ENCODE results near the gene RHOXF2B.
"Not testable (repeated sequence)": the region's sequence is repeated elsewhere in the genome, so short reads cannot be mapped to it uniquely, and the experiment has no call there.

Gene RHOXF2B

DNA sequence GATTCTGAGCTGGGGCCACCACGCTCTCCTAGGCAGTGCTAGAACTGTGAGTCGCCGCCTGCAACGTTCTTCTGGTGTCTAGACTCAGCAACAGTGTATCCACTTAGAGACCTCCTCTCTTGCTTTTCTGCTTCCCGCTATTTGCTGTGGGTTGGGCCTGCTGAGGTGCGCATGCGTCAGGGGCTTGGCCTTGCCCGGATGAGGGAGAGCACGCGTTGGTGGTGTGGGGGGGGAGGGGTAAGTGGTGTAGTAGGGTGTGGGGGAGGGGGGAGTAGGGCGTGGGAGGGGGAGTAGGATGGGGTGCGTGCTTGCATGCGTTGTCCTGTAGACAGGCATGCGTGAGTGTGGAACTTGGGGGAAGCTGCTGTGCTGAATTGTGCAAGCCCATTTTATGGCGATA, at the start of gene RHOXF2B:
Gene RHOXF2B (minus strand): TSS at position 101 of the 400 bp plus-strand sequence. CDS start 138 bp downstream, outside the sequence.
- FAIRE-seq = not testable (repeated sequence)

DNA sequence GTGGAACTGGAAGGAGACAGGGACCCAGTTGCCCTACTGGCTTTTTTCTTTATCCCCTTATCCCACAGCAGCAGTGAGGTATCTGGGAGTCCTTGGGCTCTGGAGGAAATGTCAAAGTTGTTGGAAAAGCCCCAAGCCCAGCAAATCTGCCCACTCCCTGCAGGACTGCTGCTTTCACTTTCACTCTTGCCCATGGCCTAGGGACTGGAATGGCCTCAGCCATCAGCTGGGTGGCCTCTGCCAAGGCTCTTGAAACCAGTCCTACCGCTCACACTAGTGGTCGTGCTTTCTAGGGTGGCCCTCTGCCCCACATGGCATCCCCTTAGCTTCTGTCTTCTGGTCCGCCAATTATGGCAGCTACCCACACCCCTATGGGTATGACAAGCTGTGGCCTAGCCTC, 48.0 kb upstream of the RHOXF2B start:
- FAIRE-seq = no peak

DNA sequence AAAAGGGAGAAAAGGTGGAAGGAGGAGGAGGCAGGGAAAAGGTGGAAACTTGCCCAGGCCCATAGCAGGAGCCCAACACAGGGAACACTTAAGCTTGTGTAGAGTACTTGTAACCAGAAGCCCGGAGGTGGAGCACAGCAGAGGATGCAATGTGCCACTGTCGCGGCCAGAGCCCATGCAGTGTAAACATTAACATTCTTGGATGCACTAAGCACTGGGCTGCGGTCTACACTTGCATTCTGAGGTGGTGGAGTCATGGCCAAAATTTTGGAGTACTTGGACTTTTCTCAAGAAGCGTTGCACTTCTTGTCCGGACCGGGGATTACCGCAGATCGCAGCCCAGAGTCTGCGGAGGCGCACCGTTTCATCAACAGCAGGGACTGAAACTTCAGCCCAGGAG, 42.7 kb upstream of the RHOXF2B start:
- FAIRE-seq = no peak

DNA sequence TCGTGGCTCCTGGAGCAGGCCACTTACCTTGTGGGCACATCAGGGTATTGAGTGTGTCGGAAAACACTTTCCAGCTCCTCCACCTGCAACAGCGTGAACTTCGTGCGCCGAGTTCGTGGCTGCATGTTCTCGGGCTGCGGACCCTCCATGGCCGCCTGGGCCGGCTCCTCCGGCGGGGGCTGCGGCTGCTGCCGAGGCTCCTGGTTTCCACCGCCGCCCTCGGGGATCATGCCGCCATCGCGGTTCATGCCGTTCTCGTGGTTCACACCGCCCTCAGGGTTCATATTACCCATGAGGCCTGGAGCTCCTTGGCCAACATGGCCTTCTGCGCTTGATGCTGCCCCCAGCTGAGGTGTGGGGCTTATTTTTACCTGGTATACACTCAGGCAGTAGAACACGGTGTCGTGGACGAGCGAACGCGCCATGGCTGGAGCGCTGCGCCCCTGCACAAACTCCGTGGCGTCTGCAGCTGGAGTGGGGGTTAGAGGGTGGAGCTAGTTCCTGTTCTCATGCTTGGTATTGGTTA, 38.0 kb upstream of the RHOXF2B start, which contains the start of gene RHOXF1:
Gene RHOXF1 (minus strand): TSS at position 476 of the 526 bp plus-strand sequence. CDS start 51 bp downstream, at position 425.
- FAIRE-seq = no peak

DNA sequence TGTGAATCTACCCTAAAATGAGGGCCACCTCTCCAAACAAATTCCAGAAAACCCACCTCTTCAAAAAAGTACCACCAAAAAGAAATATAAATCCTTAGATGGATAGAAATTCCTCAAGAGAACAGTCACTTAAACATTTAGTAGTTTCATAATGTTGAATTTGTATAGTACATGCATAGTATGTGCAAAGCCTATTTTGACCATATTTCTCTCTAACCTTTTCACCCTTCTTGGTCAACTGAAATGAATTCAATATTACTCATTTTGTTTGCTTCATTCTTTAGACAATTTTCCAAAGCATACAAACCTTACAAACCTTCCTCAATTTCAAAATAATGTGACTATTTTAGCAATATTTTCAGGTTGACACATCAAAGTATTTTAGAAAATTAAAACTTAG, 34.1 kb upstream of the RHOXF2B start:
- FAIRE-seq = peak; percentile 41

DNA sequence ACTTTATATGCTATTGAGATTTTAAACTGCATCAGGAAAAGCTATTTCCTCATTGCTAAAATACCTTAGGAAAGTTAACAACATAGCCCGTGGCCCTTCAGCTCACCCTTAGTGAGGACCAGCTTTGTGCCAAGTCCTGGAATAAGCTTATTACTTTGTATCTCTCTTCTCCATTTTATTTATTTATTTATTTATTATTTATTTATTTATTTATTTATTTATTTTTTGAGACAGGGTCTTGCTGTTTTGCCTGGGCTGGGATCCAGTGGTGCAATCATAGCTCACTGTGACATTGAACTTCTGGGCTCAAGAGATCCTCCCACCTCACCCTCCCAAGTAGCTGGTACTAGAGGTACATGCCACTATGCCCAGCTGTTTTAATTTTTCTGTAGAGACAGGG, 31.9 kb upstream of the RHOXF2B start:
- no peak for FAIRE-seq

DNA sequence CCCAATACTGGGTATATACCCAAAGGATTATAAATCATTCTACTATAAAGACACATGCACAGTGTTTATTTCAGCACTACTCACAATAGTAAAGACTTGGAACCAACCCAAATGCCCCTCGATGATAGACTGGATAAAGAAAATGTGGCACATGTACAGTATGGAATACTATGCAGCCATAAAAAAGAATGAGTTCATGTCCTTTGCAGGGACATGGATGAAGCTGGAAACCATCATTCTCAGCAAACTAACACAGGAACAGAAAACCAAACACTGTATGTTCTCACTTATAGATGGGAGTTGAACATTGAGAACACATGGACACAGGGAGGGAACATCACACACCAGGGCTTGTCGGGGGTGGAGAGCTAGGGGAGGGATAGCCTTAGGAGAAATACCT, 27.2 kb upstream of the RHOXF2B start:
- not testable (repeated sequence) for FAIRE-seq

DNA sequence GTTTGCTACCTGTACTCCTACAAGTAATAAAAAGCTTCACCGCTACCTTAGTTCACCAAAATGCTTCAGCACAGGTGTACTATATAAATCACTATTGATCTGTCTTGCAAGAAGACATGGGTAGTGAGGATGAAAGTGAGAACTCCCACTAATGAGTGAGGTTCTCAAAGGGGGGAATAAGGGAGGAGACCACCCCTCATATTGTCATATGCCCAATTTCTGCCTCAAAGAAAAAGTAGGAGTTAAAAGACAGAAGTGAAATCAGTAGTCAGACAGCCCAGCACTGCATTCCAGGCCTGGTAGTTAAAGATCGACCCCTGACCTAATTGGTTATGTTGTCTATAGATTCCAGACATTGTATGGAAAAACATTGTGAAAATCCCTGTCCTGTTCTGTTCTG, 23.6 kb upstream of the RHOXF2B start:
- FAIRE-seq = not testable (repeated sequence)

DNA sequence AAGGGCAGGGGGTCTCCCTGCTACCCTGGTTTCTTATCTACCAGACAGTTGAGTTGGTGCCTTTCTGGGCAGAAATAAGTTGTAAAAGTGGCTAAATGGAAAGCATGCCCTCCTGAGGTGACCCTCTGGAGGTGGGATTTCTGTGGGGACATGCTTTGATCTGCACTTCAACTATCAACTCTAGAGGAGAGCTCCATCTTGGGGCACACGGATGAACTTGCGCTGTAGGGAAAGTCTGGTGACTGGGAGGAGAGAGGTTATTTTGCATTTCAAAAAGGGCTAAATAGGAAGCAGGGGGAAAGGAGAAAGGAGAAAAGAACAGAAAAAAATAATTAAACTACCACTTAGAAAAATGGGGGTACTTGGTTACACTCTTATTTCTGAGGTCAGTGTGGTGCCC, 12.7 kb upstream of the RHOXF2B start:
- no peak for FAIRE-seq

DNA sequence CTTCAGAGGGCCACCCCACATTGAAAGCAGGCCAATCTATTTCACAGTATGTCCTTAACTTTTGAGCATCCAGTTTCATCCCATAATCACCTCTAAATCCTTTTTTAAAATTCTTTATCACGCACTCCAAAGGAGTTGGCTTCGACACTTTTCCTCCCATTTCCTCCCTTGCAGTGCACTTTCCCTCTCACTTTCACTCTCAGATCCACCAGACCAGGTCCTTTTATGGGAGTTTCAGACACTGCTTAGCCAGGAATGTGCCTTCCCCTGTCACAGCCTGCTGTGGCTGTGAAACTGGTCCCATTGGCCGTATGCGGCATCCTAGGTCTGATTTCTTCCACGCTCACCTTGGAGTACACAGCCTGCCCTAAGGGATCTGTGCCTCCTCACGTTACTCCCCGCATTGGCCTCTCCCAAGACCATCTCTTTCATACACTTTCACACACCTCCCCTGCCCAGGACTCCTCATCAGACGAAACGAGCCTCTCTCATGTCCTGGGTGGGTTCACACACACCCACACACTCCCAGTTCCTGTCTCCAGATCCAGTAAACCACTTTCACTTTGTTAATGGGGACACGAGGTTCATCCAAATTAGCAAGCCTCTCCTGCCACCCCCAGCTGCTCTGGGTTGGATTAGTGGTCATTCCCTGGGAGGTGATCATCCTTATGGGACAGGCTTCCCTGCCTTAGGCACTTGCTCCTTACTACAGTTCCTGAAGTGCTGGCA, 10.0 kb upstream of the RHOXF2B start:
- FAIRE-seq = no peak

DNA sequence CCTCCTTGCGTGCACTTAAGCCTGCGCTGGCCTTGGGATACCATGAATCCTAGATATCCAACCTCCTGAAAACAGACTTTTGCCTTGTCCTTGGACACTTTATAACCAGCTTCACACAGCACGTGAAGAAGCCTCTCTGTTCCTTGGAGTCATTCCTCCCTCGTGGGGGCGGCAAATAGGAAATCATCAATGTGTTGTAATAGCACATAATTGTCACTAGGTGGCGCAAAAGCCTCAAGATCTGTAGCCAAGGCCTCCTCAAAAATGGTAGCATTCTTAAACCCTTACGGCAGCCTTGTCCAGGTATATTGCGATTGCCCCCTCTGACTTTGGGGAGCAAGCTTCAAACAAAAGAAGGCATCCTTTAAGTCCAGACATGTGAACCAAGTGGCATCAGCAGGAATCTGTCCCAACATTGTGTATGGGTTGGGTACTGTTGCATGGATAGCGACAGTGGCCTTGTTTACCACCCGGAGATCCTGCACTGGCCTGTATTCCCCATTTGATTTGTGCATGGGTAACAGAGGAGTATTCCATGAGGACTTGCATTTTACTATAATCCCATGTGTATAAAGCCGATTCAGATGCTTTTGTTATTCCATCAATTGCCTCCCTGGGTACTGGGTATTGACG, 8.2 kb upstream of the RHOXF2B start:
- not testable (repeated sequence) for FAIRE-seq

DNA sequence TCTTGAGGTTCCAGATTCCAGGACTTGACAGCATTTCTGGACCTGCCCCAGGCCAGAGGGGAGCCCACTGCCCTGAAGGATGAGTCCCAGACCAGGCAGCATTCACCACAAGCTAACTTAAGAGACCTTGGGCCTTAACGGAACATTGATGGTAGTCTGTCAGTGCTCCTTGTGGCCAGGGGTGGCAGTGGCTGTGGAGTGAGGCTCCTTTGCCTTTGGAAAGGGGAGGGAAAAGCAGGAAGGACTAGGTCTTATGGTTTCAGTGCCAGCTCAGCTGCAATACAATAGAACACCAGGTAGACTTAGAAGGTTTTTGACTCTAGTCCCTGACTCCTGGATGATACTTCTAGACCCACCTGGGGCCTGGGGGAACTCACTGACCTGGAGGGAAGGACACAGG, 11.3 kb downstream of the RHOXF2B start:
- not testable (repeated sequence) for FAIRE-seq

DNA sequence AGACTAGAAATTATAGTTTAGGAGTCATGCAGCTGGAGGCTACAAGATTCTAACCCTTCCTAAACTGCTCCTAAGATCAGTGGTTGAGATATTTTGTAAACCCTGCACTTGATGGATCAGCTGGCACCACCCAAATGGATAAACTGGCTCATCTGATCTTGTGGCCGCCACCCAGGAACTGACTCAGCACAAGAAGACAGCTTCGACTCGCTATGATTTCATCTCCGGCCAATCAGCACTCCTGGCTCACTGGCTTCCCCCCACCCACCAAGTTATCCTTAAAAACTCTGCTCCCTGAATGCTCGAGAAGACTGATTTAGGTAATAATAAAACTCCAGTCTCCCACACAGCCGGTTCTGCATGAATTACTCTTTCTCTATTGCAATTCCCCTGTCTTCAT, 34.8 kb downstream of the RHOXF2B start:
- not testable (repeated sequence) for FAIRE-seq

DNA sequence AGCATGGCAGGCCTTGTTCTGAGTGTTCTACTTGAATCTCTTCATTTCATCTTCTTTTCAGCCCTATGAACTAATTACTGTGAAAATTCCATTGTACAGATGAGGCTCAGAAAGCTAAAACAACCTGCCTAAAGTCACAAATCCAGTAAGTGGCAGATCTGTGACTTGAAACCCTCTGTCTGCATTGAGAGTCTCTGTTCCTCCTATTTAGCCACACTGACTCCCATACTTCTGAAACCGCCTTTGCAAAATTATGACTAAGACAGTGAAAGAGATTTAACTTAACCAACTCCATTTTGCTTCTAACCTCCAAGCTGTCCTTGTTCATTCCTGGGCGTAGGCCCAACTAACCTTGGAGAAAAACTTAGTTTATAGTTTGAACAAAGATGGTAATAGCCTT, 35.2 kb downstream of the RHOXF2B start:
- FAIRE-seq = not testable (repeated sequence)

DNA sequence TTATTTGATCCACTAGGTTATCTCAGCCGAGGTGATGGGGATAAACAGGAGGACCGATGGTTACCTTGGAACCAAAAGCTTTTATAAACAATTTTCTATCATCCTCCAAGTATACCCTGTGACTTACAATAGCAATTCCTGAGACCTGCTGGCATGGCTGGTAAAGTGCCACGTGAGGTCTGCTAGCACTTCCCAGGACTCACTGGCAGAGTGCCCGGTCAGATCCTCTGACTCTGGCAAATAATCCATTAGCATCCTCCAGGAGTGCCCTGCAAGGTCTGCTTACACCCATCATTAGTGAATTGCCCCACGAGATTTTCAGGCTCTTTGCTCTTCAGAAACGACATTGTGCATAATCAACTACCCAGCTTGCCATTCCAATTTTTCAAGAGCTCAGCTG, 37.3 kb downstream of the RHOXF2B start:
- not testable (repeated sequence) for FAIRE-seq

DNA sequence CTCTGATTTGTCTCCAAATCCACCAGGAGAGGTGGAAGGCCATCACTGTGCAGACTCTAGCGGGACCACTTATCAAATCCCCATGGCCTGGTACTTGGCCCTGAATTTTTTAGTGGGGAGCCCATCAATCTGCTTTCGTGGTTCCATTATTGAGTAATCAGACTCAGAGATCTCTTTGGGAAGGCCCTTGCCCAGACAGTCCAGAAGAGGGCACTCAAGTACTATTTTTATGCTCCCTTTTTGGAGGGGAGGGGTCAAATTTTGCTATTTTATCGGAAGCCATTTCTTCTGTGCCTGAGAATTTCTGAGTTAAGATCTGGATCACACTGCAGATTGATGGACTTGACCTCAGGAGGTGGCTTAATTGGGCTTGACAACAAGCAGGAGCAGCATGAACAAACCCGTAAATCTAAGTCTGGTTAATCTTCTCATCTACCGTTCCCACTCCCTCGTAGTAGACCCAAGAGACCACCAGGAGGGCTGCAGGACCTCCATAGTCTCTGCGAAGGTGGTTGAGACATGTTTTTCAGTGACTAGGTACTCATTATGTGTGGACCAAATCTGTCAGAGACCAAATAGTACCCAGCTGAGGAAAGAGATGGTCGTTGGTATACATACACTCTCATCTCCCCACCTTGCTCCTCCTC, 38.3 kb downstream of the RHOXF2B start:
- FAIRE-seq = not testable (repeated sequence)

DNA sequence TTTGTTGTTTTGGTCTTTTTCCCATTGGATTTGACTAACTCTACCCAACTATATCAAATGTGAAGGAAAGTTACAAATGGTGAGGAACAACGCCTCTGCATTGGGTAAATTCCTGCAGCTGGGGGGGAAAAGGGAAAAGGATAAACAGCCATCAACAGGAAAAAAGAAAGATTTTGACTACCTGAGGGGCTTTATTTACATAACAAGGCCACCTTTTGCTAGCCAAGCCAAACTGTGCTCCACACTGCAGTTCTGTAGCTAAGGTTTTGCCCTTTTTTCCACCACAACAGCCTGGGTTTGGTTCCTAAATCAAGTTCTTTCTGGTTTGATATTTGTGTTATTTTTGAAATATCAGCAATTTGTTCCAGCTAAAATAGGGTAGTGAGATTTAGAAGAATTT, 40.8 kb downstream of the RHOXF2B start:
- FAIRE-seq = no peak

DNA sequence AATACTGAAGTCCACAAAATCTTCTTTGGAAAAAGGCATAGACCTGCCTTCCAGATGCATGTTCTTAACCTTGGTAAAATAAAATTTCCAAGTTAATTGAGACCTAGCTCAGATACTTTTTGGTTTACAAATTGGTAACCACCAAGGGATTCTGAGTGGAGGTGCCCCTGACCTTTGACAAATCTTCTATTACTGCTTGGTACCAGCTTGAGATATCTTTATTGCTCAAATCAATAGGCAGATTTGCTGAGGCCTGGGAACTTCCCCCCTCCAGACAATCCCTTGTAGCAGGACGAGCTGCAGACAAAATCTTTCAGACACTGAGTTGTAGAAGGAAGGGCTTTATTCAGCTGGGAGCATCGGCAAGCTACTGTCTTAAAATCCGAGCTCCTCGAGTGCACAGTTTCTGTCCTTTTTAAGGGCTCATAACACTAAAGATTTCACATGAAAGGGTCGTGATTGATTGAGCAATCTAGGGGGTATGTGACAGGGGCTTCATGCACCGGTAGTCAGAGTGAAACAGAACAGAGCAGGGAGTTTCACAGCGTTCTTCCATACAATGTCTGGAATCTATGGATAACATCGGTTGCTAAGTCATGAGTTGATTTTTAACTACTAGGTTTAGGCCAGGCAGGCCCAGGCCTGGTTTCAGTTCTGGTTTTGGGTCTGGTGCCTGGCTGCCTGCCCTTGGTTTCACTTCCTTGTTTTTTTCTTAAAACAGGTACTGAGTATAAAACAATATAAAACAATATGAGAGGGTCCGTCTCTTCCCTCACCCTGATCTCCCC, 41.8 kb downstream of the RHOXF2B start:
- FAIRE-seq = not testable (repeated sequence)

DNA sequence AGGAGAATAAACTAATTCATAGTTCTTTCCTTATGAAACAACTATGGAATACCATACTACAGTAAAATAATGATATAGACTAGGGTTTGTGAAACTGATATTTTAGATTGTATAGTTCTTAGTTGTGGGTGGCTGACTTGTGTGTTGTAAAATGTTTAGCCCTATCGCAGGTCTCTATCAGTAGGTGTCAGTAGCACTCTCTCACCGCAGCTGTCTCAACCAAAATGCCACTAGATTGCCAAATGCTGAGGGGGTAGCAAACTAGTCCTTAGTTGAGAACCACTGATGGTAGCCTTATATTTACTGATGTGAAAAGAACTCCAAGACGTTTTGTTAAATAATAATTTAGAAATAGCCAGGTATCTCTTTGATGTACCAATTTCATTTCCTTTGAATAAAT, 48.1 kb downstream of the RHOXF2B start:
- FAIRE-seq = no peak

DNA sequence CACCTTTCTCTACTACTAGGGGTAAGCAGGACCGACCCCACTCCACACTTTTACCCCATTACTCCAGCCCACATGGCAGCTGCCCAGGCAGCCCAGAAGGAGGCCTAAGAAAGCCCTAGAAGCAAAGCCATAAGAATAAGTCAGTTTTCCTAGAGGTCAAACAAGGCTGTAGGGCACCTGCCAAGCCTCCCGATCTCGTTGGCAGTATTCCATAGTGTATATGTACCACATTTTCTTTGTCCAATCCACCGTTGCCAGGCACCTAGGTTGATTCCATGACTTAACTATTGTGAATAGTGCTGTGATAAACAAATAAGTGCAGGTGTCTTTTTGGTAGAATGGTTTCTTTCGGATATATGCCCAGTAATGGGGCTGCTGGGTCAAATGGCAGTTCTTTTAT, 54.2 kb downstream of the RHOXF2B start:
- no peak for FAIRE-seq

DNA sequence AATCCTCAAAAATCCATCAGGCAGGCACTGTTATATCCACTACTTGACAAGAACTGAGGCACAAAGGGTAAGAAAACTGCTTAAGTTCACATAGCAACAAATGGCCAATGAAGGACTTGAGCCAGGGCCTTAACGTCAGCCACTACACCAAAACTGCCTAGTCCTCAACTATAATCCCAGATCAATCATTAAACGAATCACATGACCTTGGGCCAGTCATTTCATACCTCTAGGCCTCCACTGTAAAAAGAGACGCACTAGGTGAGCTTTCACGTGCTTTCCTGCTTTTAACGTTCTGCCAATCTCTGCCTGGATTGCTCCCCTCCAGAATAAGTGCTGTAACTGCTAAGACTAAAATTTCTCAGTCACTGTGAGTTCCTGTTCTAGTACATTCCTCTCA, 54.7 kb downstream of the RHOXF2B start:
- FAIRE-seq = no peak

Data from colon (tissue), 2 donors.